ENCODE data around the gene CLASP1.

Gene CLASP1

GRCh38 chr2:121510857-121511256 is 138.4 kb downstream of the CLASP1 start:
- no peaks in the 10 kb centered on the region for H3K4me1 ChIP-seq (ENCODE audit: low read depth, poor library complexity, severe bottlenecking)
- no peak overlapping the region for H2AFZ ChIP-seq (ENCODE audit: low read depth)
- no peaks in the 10 kb centered on the region for H4K20me1 ChIP-seq (ENCODE audit: insufficient read depth)
- H3K27me3 ChIP-seq (ENCODE audit: insufficient read depth, low read depth), result no peaks in the 10 kb centered on the region
- no peak overlapping the region for H3K4me3 ChIP-seq (IDR thresholded peaks at IDR 0.05; ENCODE audit: insufficient read depth, low read depth, low read length)
- no peak for TF ChIP-seq CTCF (conservative IDR thresholded peaks at IDR 0.05; ENCODE audit: low read depth, low read length)
- H3K36me3 ChIP-seq (ENCODE audit: insufficient read depth), result no peaks in the 10 kb centered on the region
- H3K27ac ChIP-seq, result no peak overlapping the region
- H3K79me2 ChIP-seq (ENCODE audit: insufficient read depth, low read depth), result no peaks in the 10 kb centered on the region
- no peak overlapping the region for H3K9ac ChIP-seq
- H3K4me2 ChIP-seq, result no peak overlapping the region

- Histone ChIP-seq H3K27ac (no peak overlapping the region), H3K79me2 (ENCODE audit: insufficient read depth, low read depth) (no peaks in the 10 kb centered on the region), H3K4me1 (ENCODE audit: low read depth, poor library complexity, severe bottlenecking) (peaks cover 4% of the 10 kb centered on the region), H3K36me3 (ENCODE audit: insufficient read depth) (no peaks in the 10 kb centered on the region), H2AFZ (ENCODE audit: low read depth) (no peak overlapping the region), H3K4me2 (no peak overlapping the region), H3K27me3 (ENCODE audit: insufficient read depth, low read depth) (no peaks in the 10 kb centered on the region), H3K9ac (no peak overlapping the region), H4K20me1 (ENCODE audit: insufficient read depth) (no peaks in the 10 kb centered on the region), H3K4me3 (IDR thresholded peaks at IDR 0.05; ENCODE audit: insufficient read depth, low read depth, low read length) (no peak overlapping the region)
- TF ChIP-seq CTCF (conservative IDR thresholded peaks at IDR 0.05; ENCODE audit: low read depth, low read length), result no peak
These were observed 142.6 kb downstream of the CLASP1 start for GRCh38 chr2:121506621-121507020.

- H3K4me3 ChIP-seq (IDR thresholded peaks at IDR 0.05; ENCODE audit: insufficient read depth, low read depth, low read length), result no peak overlapping the region
- H3K27me3 ChIP-seq (ENCODE audit: insufficient read depth, low read depth), result no peaks in the 10 kb centered on the region
- H3K4me1 ChIP-seq (ENCODE audit: low read depth, poor library complexity, severe bottlenecking), result peaks cover 4% of the 10 kb centered on the region
- H3K27ac ChIP-seq, result no peak overlapping the region
- H3K4me2 ChIP-seq, result no peak overlapping the region
- H4K20me1 ChIP-seq (ENCODE audit: insufficient read depth), result no peaks in the 10 kb centered on the region
- no peaks in the 10 kb centered on the region for H3K36me3 ChIP-seq (ENCODE audit: insufficient read depth)
- no peak overlapping the region for H3K9ac ChIP-seq
- H2AFZ ChIP-seq (ENCODE audit: low read depth), result no peak overlapping the region
- TF ChIP-seq CTCF (conservative IDR thresholded peaks at IDR 0.05; ENCODE audit: low read depth, low read length), result no peak
- H3K79me2 ChIP-seq (ENCODE audit: insufficient read depth, low read depth), result no peaks in the 10 kb centered on the region
These were observed 143.2 kb downstream of the CLASP1 start for GRCh38 chr2:121505986-121506586.

- TF ChIP-seq CTCF (conservative IDR thresholded peaks at IDR 0.05; ENCODE audit: low read depth, low read length), result no peak
- peaks cover 4% of the 10 kb centered on the region for H3K4me1 ChIP-seq (ENCODE audit: low read depth, poor library complexity, severe bottlenecking)
- H3K36me3 ChIP-seq (ENCODE audit: insufficient read depth), result no peaks in the 10 kb centered on the region
- no peak overlapping the region for H3K4me3 ChIP-seq (IDR thresholded peaks at IDR 0.05; ENCODE audit: insufficient read depth, low read depth, low read length)
- H3K9ac ChIP-seq, result no peak overlapping the region
- H3K27ac ChIP-seq, result no peak overlapping the region
- H3K4me2 ChIP-seq, result no peak overlapping the region
- no peak overlapping the region for H2AFZ ChIP-seq (ENCODE audit: low read depth)
- no peaks in the 10 kb centered on the region for H3K79me2 ChIP-seq (ENCODE audit: insufficient read depth, low read depth)
- H4K20me1 ChIP-seq (ENCODE audit: insufficient read depth), result no peaks in the 10 kb centered on the region
- H3K27me3 ChIP-seq (ENCODE audit: insufficient read depth, low read depth), result no peaks in the 10 kb centered on the region
These were observed 144.3 kb downstream of the CLASP1 start for GRCh38 chr2:121505005-121505404.

All from KMS-11 (cell line).